IMR-90 (cell line): ENCODE results near the gene TANGO6. TPM values are rescaled to one million over a fixed set of nuclear protein-coding genes. Genes with fewer than 3 reads are reported as not detected.
A peak's percentile ranks its signal among the peaks of the same experiment; 100 is the strongest.

ENCODE experiments used
- ATAC-seq: fragments of 200-7000 bp; cut with Tn5 transposase; 2 replicates; pipeline ENCODE4 v1.9.1; 2020; ENCODE audit warnings: low read depth, mild to moderate bottlenecking, moderate library complexity
- BruUV-seq: library from RNA; stranded (reverse); fragments of 400-500 nt; replicated peaks from 2 replicates; lab custom pipeline; 2021; lab: Mats Ljungman, UMichigan
- CTCF ChIA-PET: fragments of 300-600 bp; formaldehyde crosslinking; extraction: SDS; loops from one replicate; lab custom pipeline; 2021; ENCODE audit warnings: antibody characterized with exemption; lab: Yijun Ruan, JAX
- POLR2A ChIA-PET: fragments of 300-600 bp; sonication (Branson Sonifier 250); formaldehyde crosslinking; loops from one replicate; lab custom pipeline; 2022; ENCODE audit warnings: antibody characterized with exemption; ENCODE audit not compliant: unreplicated experiment; lab: Charles Lee
- DNase-seq: peaks from one replicate; pipeline ENCODE4 v3.0.0; 2013
- H2AFZ ChIP-seq: replicated peaks from 2 replicates; pipeline ENCODE3; 2013; ENCODE audit warnings: low read length, mild to moderate bottlenecking; ENCODE audit not compliant: poor library complexity
- H2AK5ac ChIP-seq: 2 replicates; pipeline ENCODE4 v1.6.1; 2013; ENCODE audit warnings: low read depth, low read length, inconsistent platforms
- H2AK9ac ChIP-seq: replicated peaks from 2 replicates; pipeline ENCODE3; 2013; ENCODE audit warnings: mild to moderate bottlenecking, low read depth, low read length, moderate library complexity; ENCODE audit not compliant: poor library complexity
- H2BK120ac ChIP-seq: 2 replicates; pipeline ENCODE4 v1.6.1; 2013; ENCODE audit warnings: low read depth, low read length, inconsistent platforms
- H2BK15ac ChIP-seq: 3 replicates; pipeline ENCODE4 v1.6.1; 2013; ENCODE audit warnings: low read depth, low read length, inconsistent platforms
- H2BK20ac ChIP-seq: 2 replicates; pipeline ENCODE4 v1.6.1; 2013; ENCODE audit warnings: low read depth, mild to moderate bottlenecking, inconsistent platforms, low read length, moderate library complexity
- H2BK5ac ChIP-seq: 2 replicates; pipeline ENCODE4 v1.6.1; 2013; ENCODE audit warnings: mild to moderate bottlenecking, low read depth, low read length, inconsistent platforms; ENCODE audit not compliant: poor library complexity, severe bottlenecking
- H3K14ac ChIP-seq: replicated peaks from 2 replicates; pipeline ENCODE4 v1.6.1; 2013; ENCODE audit warnings: low read depth, low read length, inconsistent platforms
- H3K18ac ChIP-seq: 2 replicates; pipeline ENCODE4 v1.6.1; 2013; ENCODE audit warnings: low read depth, low read length, control low read depth
- H3K23ac ChIP-seq: 2 replicates; pipeline ENCODE4 v1.6.1; 2013; ENCODE audit warnings: low read depth, low read length, inconsistent platforms
- H3K27ac ChIP-seq: 2 replicates; pipeline ENCODE4 v1.5.1; 2013; ENCODE audit warnings: mild to moderate bottlenecking, control low read depth, low read length; ENCODE audit not compliant: insufficient read depth
- H3K27me3 ChIP-seq: 2 replicates; pipeline ENCODE4 v1.6.1; 2013; ENCODE audit warnings: low read length; ENCODE audit not compliant: control insufficient read depth, insufficient read depth
- H3K36me3 ChIP-seq: 2 replicates; pipeline ENCODE4 v1.6.1; 2013; ENCODE audit warnings: low read length, mixed read lengths; ENCODE audit not compliant: control insufficient read depth, insufficient read depth
- H3K4ac ChIP-seq: 2 replicates; pipeline ENCODE4 v1.6.1; 2013; ENCODE audit warnings: low read depth, low read length, inconsistent platforms
- H3K4me1 ChIP-seq: 2 replicates; pipeline ENCODE4 v1.6.1; 2013; ENCODE audit warnings: low read length, mixed read lengths; ENCODE audit not compliant: control insufficient read depth, insufficient read depth
- H3K4me2 ChIP-seq: 2 replicates; pipeline ENCODE4 v1.6.1; 2013; ENCODE audit warnings: low read depth, mild to moderate bottlenecking, control low read depth, low read length, moderate library complexity
- H3K4me3 ChIP-seq: 2 replicates; pipeline ENCODE4 v1.5.1; 2013; ENCODE audit warnings: low read depth, mild to moderate bottlenecking, control low read depth, low read length, moderate library complexity; ENCODE audit not compliant: insufficient read depth
- H3K56ac ChIP-seq: 2 replicates; pipeline ENCODE4 v1.6.1; 2013; ENCODE audit warnings: low read length, inconsistent platforms; ENCODE audit not compliant: insufficient read depth; ENCODE audit errors: extremely low read depth
- H3K79me1 ChIP-seq, 2 experiments: 2 replicates each; pipeline ENCODE4 v1.6.1; 2013; ENCODE audit warnings: low read length in 2 of 2, inconsistent platforms in 1 of 2, low read depth in 1 of 2
- H3K9ac ChIP-seq: 2 replicates; pipeline ENCODE4 v1.6.1; 2013; ENCODE audit warnings: low read depth, low read length, control low read depth
- H3K9me1 ChIP-seq: 2 replicates; pipeline ENCODE4 v1.6.1; 2013; ENCODE audit warnings: low read length, inconsistent platforms; ENCODE audit not compliant: insufficient read depth
- H3K9me3 ChIP-seq: 2 replicates; pipeline ENCODE4 v1.6.1; 2013; ENCODE audit warnings: low read length; ENCODE audit not compliant: control insufficient read depth, insufficient read depth
- H4K20me1 ChIP-seq: 2 replicates; pipeline ENCODE4 v1.6.1; 2013; ENCODE audit warnings: low read length, inconsistent platforms; ENCODE audit not compliant: insufficient read depth
- H4K5ac ChIP-seq: 2 replicates; pipeline ENCODE4 v1.6.1; 2013; ENCODE audit warnings: mild to moderate bottlenecking, low read depth, low read length, control low read depth
- H4K8ac ChIP-seq, 2 experiments: 2 replicates each; pipeline ENCODE4 v1.6.1; 2013; ENCODE audit warnings: low read depth in 2 of 2, low read length in 2 of 2, control low read depth in 1 of 2, inconsistent platforms in 1 of 2
- H4K91ac ChIP-seq: 2 replicates; pipeline ENCODE4 v1.6.1; 2013; ENCODE audit warnings: low read depth, low read length, inconsistent platforms; ENCODE audit not compliant: insufficient read depth
- BHLHE40 ChIP-seq: fragments of 150-350 bp; IDR thresholded peaks from 2 replicates; pipeline ENCODE4 v1.6.1; 2016; ENCODE audit warnings: mild to moderate bottlenecking, low read depth, low read length
- CEBPB ChIP-seq: IDR thresholded peaks from 2 replicates; pipeline ENCODE4 v1.6.1; 2012; ENCODE audit warnings: low read depth, low read length, improper control_type of control experiment
- CHD1 ChIP-seq: IDR thresholded peaks from 2 replicates; pipeline ENCODE4 v1.6.1; 2012; ENCODE audit warnings: low read depth, low read length, improper control_type of control experiment
- FOS ChIP-seq: fragments of 150-350 bp; IDR thresholded peaks from 2 replicates; pipeline ENCODE4 v1.6.1; 2016; ENCODE audit warnings: low read depth, low read length
- MAFK ChIP-seq: IDR thresholded peaks from 2 replicates; pipeline ENCODE4 v1.6.1; 2012; ENCODE audit warnings: low read depth, low read length, improper control_type of control experiment
- NFE2L2 ChIP-seq: fragments of 150-350 bp; IDR thresholded peaks from 2 replicates; pipeline ENCODE4 v1.6.1; 2016; ENCODE audit warnings: low read depth, mild to moderate bottlenecking, low read length
- RAD21 ChIP-seq: IDR thresholded peaks from 2 replicates; pipeline ENCODE4 v1.6.1; 2012; ENCODE audit warnings: low read length, improper control_type of control experiment
- RCOR1 ChIP-seq: IDR thresholded peaks from 2 replicates; pipeline ENCODE4 v1.6.1; 2012; ENCODE audit warnings: mild to moderate bottlenecking, low read length, improper control_type of control experiment; ENCODE audit not compliant: insufficient replicate concordance
- RFX5 ChIP-seq: IDR thresholded peaks from 2 replicates; pipeline ENCODE4 v1.8.0; 2012; ENCODE audit warnings: low read depth, mild to moderate bottlenecking, low read length, moderate library complexity
- USF2 ChIP-seq: fragments of 150-350 bp; IDR thresholded peaks from 2 replicates; pipeline ENCODE4 v1.6.1; 2017; ENCODE audit warnings: mild to moderate bottlenecking, antibody characterized with exemption, low read length, low read depth
- WGBS, 2 experiments: methylation state at CpG; one replicate each; pipeline versions ENCODE4 v1.1.5 to v1.1.7; 2013; ENCODE audit warnings: missing lambda C conversion rate in 2 of 2; ENCODE audit not compliant: insufficient read length in 1 of 2; ENCODE audit errors: extremely low coverage in 2 of 2; 5-methylcytosine and 5-hydroxymethylcytosine counted together
- dilution Hi-C: fragments of 300-500 bp; cut with HindIII; formaldehyde crosslinking; loops from one replicate; pipeline ENCODE4 v1.14.3; 2018; ENCODE audit warnings: low sequenced_read_pairs; ENCODE audit not compliant: unreplicated experiment
- in situ Hi-C: fragments of 300-500 bp; cut with MboI; formaldehyde crosslinking; loops from 3 replicates; pipeline ENCODE4 v1.14.3; 2019; ENCODE audit warnings: low sequenced_read_pairs, inconsistent platforms, mixed read lengths
- intact Hi-C: fragments of 100-400 bp; cut with micrococcal nuclease; formaldehyde crosslinking; loops from 2 replicates; pipeline ENCODE4 v1.10.0; 2022
- polyA plus RNA-seq, 3 experiments: library from polyadenylated mRNA; depleted of rRNA; stranded (reverse); fragments of >200 nt; gene quantifications; 2 replicates each; pipeline ENCODE4 v1.2.3, GENCODE V29; 2012; ENCODE audit warnings: low replicate concordance in 1 of 3
- total RNA-seq: library from RNA; depleted of rRNA; stranded (reverse); fragments of >200 nt; gene quantifications from 2 replicates; pipeline ENCODE4 v1.2.3, GENCODE V29; 2012
- TF ChIP-seq, protein P1 (sequence below): conservative IDR thresholded peaks from 2 replicates; pipeline ENCODE4 v1.5.1; 2012; ENCODE audit warnings: mild to moderate bottlenecking, low read depth, low read length, improper control_type of control experiment

TANGO6 gene
- total and polyA plus RNA-seq, 2 of the 4 experiments (the other 2 are of a cell fraction) = 6.7 to 22.4 TPM

DNA sequence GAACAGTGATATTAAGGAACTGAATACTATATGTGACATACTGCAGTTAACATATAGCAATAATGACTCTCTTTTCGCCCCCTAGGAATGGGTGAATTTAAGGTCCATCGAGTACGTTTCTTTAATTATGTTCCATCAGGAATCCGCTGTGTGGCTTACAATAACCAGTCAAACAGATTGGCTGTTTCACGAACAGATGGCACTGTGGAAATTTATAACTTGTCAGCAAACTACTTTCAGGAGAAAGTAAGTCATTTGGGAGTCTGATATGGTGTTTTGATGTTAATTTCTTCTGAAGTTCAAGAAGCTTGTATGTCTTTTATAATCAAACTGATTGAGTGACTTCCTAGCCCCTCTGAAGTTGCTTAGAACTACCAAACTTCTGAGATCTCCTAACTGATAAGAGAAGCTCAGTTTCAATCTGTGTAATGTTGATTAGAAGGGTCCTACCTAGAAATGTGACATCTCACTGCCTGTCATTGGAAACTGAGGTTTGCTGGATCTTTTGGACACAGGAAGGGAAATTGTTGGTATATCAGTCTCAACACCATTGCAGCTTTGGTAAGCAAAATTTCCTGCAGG lies 290.1 kb downstream of the TANGO6 start:
- H4K91ac ChIP-seq = no peak overlapping the region
- TF ChIP-seq, protein P1, sequence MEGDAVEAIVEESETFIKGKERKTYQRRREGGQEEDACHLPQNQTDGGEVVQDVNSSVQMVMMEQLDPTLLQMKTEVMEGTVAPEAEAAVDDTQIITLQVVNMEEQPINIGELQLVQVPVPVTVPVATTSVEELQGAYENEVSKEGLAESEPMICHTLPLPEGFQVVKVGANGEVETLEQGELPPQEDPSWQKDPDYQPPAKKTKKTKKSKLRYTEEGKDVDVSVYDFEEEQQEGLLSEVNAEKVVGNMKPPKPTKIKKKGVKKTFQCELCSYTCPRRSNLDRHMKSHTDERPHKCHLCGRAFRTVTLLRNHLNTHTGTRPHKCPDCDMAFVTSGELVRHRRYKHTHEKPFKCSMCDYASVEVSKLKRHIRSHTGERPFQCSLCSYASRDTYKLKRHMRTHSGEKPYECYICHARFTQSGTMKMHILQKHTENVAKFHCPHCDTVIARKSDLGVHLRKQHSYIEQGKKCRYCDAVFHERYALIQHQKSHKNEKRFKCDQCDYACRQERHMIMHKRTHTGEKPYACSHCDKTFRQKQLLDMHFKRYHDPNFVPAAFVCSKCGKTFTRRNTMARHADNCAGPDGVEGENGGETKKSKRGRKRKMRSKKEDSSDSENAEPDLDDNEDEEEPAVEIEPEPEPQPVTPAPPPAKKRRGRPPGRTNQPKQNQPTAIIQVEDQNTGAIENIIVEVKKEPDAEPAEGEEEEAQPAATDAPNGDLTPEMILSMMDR = no peak
- no peak for TF ChIP-seq BHLHE40
- TF ChIP-seq MAFK = no peak
- no peak for TF ChIP-seq RFX5
- no peak for TF ChIP-seq RAD21
- no peak for TF ChIP-seq USF2
- TF ChIP-seq CEBPB = no peak
- TF ChIP-seq RCOR1 = no peak
- TF ChIP-seq FOS = no peak
- no peak for TF ChIP-seq NFE2L2
- TF ChIP-seq CHD1 = no peak
- H3K9me1 ChIP-seq = no peaks in the 10 kb centered on the region; the same call in 1 of the 2 replicates
- peak overlapping the region; percentile 81; the same call in 1 of the 2 replicates for H3K23ac ChIP-seq
- no peaks in the 10 kb centered on the region for H3K4me1 ChIP-seq
- H3K56ac ChIP-seq = peak overlapping the region; percentile 66; the same call in 1 of the 2 replicates
- H3K79me1 ChIP-seq = peaks cover 17 to 56% of the 10 kb centered on the region in 2 experiments
- H3K36me3 ChIP-seq = peaks cover 12% of the 10 kb centered on the region
- H3K27ac ChIP-seq = no peak overlapping the region
- H3K9ac ChIP-seq = peak overlapping the region; percentile 64; the same call in 1 of the 2 replicates
- DNase-seq (no peak), ATAC-seq (no peak)
- H4K5ac ChIP-seq = no peak overlapping the region
- H3K27me3 ChIP-seq = no peaks in the 10 kb centered on the region
- intact Hi-C loops (loop anchor here (5.0 kb wide), 1 partner anchor 141 kb away; no protein-coding TSS in a partner anchor), dilution Hi-C loops (no loop called here), in situ Hi-C loops (no loop called here)
- H3K4me2 ChIP-seq = peak overlapping the region; percentile 83
- peak overlapping the region; percentile 91 for H3K4me3 ChIP-seq
- H3K14ac ChIP-seq = peak overlapping the region; percentile 85; the same call in 1 of the 2 replicates
- peak overlapping the region; percentile 4; the same call in 1 of the 2 replicates for H2AK5ac ChIP-seq
- WGBS, 2 experiments = no CpG with 5 or more reads among the region's 5 CpGs
- BruUV-seq = no TSS peak
- peak overlapping the region; percentile 19 for H2AK9ac ChIP-seq
- no peak overlapping the region for H2BK120ac ChIP-seq
- peaks cover 23% of the 10 kb centered on the region; the same call in 1 of the 2 replicates for H4K20me1 ChIP-seq
- no peak overlapping the region for H2BK20ac ChIP-seq
- H4K8ac ChIP-seq = no peak overlapping the region; a peak in 1 of 4 replicates
- H2AFZ ChIP-seq = no peak overlapping the region
- no peak overlapping the region for H3K18ac ChIP-seq
- no peak overlapping the region for H2BK5ac ChIP-seq
- ChIA-PET CTCF (interaction anchor here (1.0 kb wide), 1 partner anchor 17 kb away, joined by 3 read pairs; no protein-coding TSS in a partner anchor), POLR2A (interaction anchor here (0.6 to 0.9 kb wide), 3 partner anchors 12 to 54 kb away, joined by 3 to 5 read pairs (median 5); no protein-coding TSS in a partner anchor)
- H3K4ac ChIP-seq = no peak overlapping the region; the same call in 1 of the 2 replicates
- H2BK15ac ChIP-seq = no peak overlapping the region
- no peaks in the 10 kb centered on the region for H3K9me3 ChIP-seq
